Neural cell (in vitro differentiated cells): ENCODE measurements around the gene POLE. TPM values are rescaled to one million over a fixed set of nuclear protein-coding genes. Genes with fewer than 3 reads are reported as not detected.

ENCODE experiments used
- H2AFZ ChIP-seq: fragments of 200-600, 300-800 bp; sonication (generic), shearing (Covaris generic); 2 replicates; pipeline ENCODE4 v1.6.0; 2014; ENCODE audit warnings: low read depth, mild to moderate bottlenecking, antibody characterized with exemption, low read length, moderate library complexity
- H3F3A ChIP-seq: fragments of 200-600 bp; shearing (Covaris generic); 2 replicates; pipeline ENCODE4 v1.6.1; 2016; ENCODE audit warnings: mild to moderate bottlenecking, moderate library complexity, mixed read lengths, antibody characterized with exemption, low read length; ENCODE audit not compliant: insufficient read depth, poor library complexity, severe bottlenecking
- H3K27ac ChIP-seq: fragments of 200-600, 300-800 bp; sonication (generic), shearing (Covaris generic); 2 replicates; pipeline ENCODE4 v1.5.1; 2014; ENCODE audit warnings: mild to moderate bottlenecking, low read length, moderate library complexity
- H3K27me3 ChIP-seq: fragments of 300-800, 200-600 bp; sonication (generic), shearing (Covaris generic); 2 replicates; pipeline ENCODE4 v1.6.0; 2014; ENCODE audit warnings: mild to moderate bottlenecking, low read depth, low read length, moderate library complexity; ENCODE audit not compliant: insufficient read depth
- H3K36me3 ChIP-seq: fragments of 300-800, 200-600 bp; sonication (generic), shearing (Covaris generic); 2 replicates; pipeline ENCODE4 v1.5.1; 2014; ENCODE audit warnings: mild to moderate bottlenecking, antibody characterized with exemption, low read length, moderate library complexity; ENCODE audit not compliant: insufficient read depth
- H3K4me2 ChIP-seq: fragments of 300-800, 200-600 bp; sonication (generic), shearing (Covaris generic); 2 replicates; pipeline ENCODE4 v1.6.0; 2014; ENCODE audit warnings: mild to moderate bottlenecking, low read length
- H3K4me3 ChIP-seq: fragments of 300-800, 200-600 bp; sonication (generic), shearing (Covaris generic); 2 replicates; pipeline ENCODE4 v1.5.1; 2014; ENCODE audit warnings: mild to moderate bottlenecking, low read length, moderate library complexity
- H3K79me2 ChIP-seq: fragments of 200-600 bp; shearing (Covaris generic); replicated peaks from 2 replicates; pipeline ENCODE4 v1.6.0; 2014; ENCODE audit warnings: mild to moderate bottlenecking, low read length, moderate library complexity; ENCODE audit not compliant: insufficient read depth
- H3K9ac ChIP-seq: fragments of 300-800, 200-600 bp; sonication (generic), shearing (Covaris generic); 2 replicates; pipeline ENCODE4 v1.6.1; 2016; ENCODE audit warnings: mild to moderate bottlenecking, low read length, mixed read lengths
- H3K9me2 ChIP-seq: fragments of 200-600 bp; shearing (Covaris generic); 2 replicates; pipeline ENCODE4 v1.6.1; 2016; ENCODE audit warnings: mild to moderate bottlenecking, low read length, mixed read lengths; ENCODE audit not compliant: insufficient read depth
- H3K9me3 ChIP-seq: fragments of 200-600, 300-800 bp; sonication (generic), shearing (Covaris generic); 2 replicates; pipeline ENCODE4 v1.6.1; 2016; ENCODE audit warnings: mild to moderate bottlenecking, mixed run types, low read length, moderate library complexity, mixed read lengths
- H4K20me1 ChIP-seq: fragments of 200-600 bp; shearing (Covaris generic); 2 replicates; pipeline ENCODE4 v1.6.1; 2016; ENCODE audit warnings: mild to moderate bottlenecking, mixed run types; ENCODE audit not compliant: insufficient read depth
- CTCF ChIP-seq: fragments of 450-650 bp; IDR thresholded peaks from 2 replicates; pipeline ENCODE4 v1.5.1; 2014; ENCODE audit warnings: antibody characterized with exemption, mild to moderate bottlenecking, moderate library complexity; ENCODE audit not compliant: poor library complexity, severe bottlenecking
- EP300 ChIP-seq: fragments of 450-650 bp; conservative IDR thresholded peaks from 2 replicates; pipeline ENCODE4 v1.6.1; 2014; ENCODE audit warnings: antibody characterized with exemption, mild to moderate bottlenecking, moderate library complexity; ENCODE audit not compliant: poor library complexity, severe bottlenecking
- EZH2 ChIP-seq: fragments of 200-600, 300-800 bp; shearing (Covaris generic), sonication (generic); IDR thresholded peaks from 2 replicates; pipeline ENCODE4 v1.6.1; 2014; ENCODE audit warnings: antibody characterized with exemption, low read length, borderline replicate concordance, mild to moderate bottlenecking; ENCODE audit not compliant: insufficient read depth, poor library complexity, severe bottlenecking
- MXI1 ChIP-seq: fragments of 450-650 bp; conservative IDR thresholded peaks from 2 replicates; pipeline ENCODE4 v1.6.1; 2014; ENCODE audit warnings: antibody characterized with exemption, mild to moderate bottlenecking; ENCODE audit not compliant: poor library complexity, severe bottlenecking
- POLR2AphosphoS5 ChIP-seq: IDR thresholded peaks from 2 replicates; pipeline ENCODE4 v1.6.1; 2012
- RAD21 ChIP-seq: fragments of 450-650 bp; conservative IDR thresholded peaks from 2 replicates; pipeline ENCODE4 v1.6.1; 2014; ENCODE audit warnings: antibody characterized with exemption, mild to moderate bottlenecking, moderate library complexity
- REST ChIP-seq: IDR thresholded peaks from 2 replicates; pipeline ENCODE4 v1.6.1; 2012; ENCODE audit warnings: borderline replicate concordance
- SMC3 ChIP-seq: fragments of 450-650 bp; conservative IDR thresholded peaks from 2 replicates; pipeline ENCODE4 v1.6.1; 2014; ENCODE audit warnings: antibody characterized with exemption, mild to moderate bottlenecking, moderate library complexity; ENCODE audit not compliant: poor library complexity
- TAF1 ChIP-seq: IDR thresholded peaks from 2 replicates; pipeline ENCODE4 v1.6.1; 2012; ENCODE audit warnings: low read depth
- polyA plus RNA-seq: library from polyadenylated mRNA; depleted of rRNA; stranded (reverse); fragments of >200 nt; gene quantifications from 2 replicates; pipeline ENCODE4 v1.2.3, GENCODE V29; 2014

Gene POLE
- polyA plus RNA-seq, 1 donor from 2014 or later = 8.5 TPM

- TF ChIP-seq CTCF (no peak), EP300 (no peak), SMC3 (no peak), EZH2 (no peak), REST (no peak), RAD21 (no peak), MXI1 (no peak), POLR2AphosphoS5 (no peak), TAF1 (no peak)
- Histone ChIP-seq H3F3A (no peaks in the 10 kb centered on the region), H3K9ac (no peak overlapping the region), H3K27ac (no peak overlapping the region), H3K4me3 (no peak overlapping the region), H3K4me2 (no peak overlapping the region), H3K9me3 (peaks cover under 1% of the 10 kb centered on the region), H3K36me3 (no peaks in the 10 kb centered on the region), H2AFZ (no peak overlapping the region), H3K79me2 (no peaks in the 10 kb centered on the region), H4K20me1 (no peaks in the 10 kb centered on the region), H3K9me2 (no peaks in the 10 kb centered on the region), H3K27me3 (no peaks in the 10 kb centered on the region)
These were observed 103.4 kb downstream of the POLE start for GRCh38 chr12:132583736-132584135.

- Histone ChIP-seq H3K9ac (no peak overlapping the region), H3K9me2 (no peaks in the 10 kb centered on the region), H3K4me2 (no peak overlapping the region), H3K27me3 (no peaks in the 10 kb centered on the region), H3K9me3 (no peaks in the 10 kb centered on the region), H3F3A (no peaks in the 10 kb centered on the region), H2AFZ (no peak overlapping the region), H3K36me3 (no peaks in the 10 kb centered on the region), H4K20me1 (no peaks in the 10 kb centered on the region), H3K79me2 (no peaks in the 10 kb centered on the region), H3K27ac (no peak overlapping the region), H3K4me3 (no peak overlapping the region)
- TF ChIP-seq REST (no peak), TAF1 (no peak), CTCF (no peak), SMC3 (no peak), RAD21 (no peak), EZH2 (no peak), EP300 (no peak), MXI1 (no peak), POLR2AphosphoS5 (no peak)
These were observed 103.8 kb downstream of the POLE start for GRCh38 chr12:132583411-132583710.
